Measurements from ENCODE around the gene ALDH1A2.

The ALDH1A2 gene

GRCh38 chr15:57994221-57995049, 71.1 kb downstream of the ALDH1A2 start:
- DNase-seq: peak; percentile 36

- no peak for DNase-seq
These were observed 71.9 kb downstream of the ALDH1A2 start for GRCh38 chr15:57993409-57994145.

GRCh38 chr15:57992761-57993355, 72.7 kb downstream of the ALDH1A2 start:
- DNase-seq: no peak

- DNase-seq: no peak
These were observed 92.0 kb downstream of the ALDH1A2 start for GRCh38 chr15:57973534-57973933.

- DNase-seq: peak; percentile 9
These were observed 92.6 kb downstream of the ALDH1A2 start for GRCh38 chr15:57972864-57973263.

GRCh38 chr15:57969996-57970395, 95.5 kb downstream of the ALDH1A2 start:
- DNase-seq: no peak

GRCh38 chr15:57969355-57969754, 96.2 kb downstream of the ALDH1A2 start:
- DNase-seq: no peak

DNA sequence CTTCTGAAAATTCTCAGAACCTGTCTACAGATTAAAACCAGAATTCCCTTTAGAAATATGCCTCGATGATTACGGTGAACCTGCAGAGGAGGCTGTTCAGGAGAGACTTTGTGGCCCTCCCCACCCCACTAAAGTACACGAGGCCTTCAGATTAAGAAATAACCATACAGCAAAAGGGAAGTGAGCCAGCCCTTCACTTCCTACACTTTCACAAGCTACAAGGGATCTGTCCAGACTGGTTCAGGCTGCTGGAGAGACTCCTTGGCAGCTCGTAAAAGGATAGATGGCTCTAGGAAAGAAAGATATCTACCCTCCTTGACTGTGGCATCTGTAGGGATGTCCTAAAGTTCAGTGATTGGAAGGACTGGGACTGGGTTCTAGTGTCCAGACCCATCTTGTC, 102.6 kb downstream of the ALDH1A2 start:
- DNase-seq: no peak

GRCh38 chr15:57961919-57962318, 103.6 kb downstream of the ALDH1A2 start:
- DNase-seq: no peak

DNA sequence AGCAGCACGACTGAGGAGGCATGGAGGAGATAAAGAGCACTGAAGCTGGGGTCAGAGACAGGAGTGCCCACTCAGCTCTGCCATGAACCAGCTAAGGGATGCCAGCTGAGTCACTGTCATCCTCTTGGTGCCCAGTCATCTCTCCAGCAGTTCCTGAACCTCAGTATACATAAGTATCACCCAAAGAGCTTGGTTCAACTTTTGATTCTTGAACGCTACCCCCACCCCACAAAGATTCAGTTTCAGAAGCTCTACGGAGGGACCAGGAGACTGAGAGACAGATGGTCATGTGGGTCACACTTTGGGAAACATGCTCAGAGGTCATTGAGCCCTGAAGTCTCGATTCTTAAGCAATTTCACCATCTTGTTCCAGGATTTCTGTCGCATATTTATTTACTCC, 108.4 kb downstream of the ALDH1A2 start:
- no peak for DNase-seq

- no peak for DNase-seq
These were observed 111.6 kb downstream of the ALDH1A2 start for GRCh38 chr15:57953874-57954273.

- DNase-seq: no peak
These were observed 114.1 kb downstream of the ALDH1A2 start for GRCh38 chr15:57951328-57951932.

DNA sequence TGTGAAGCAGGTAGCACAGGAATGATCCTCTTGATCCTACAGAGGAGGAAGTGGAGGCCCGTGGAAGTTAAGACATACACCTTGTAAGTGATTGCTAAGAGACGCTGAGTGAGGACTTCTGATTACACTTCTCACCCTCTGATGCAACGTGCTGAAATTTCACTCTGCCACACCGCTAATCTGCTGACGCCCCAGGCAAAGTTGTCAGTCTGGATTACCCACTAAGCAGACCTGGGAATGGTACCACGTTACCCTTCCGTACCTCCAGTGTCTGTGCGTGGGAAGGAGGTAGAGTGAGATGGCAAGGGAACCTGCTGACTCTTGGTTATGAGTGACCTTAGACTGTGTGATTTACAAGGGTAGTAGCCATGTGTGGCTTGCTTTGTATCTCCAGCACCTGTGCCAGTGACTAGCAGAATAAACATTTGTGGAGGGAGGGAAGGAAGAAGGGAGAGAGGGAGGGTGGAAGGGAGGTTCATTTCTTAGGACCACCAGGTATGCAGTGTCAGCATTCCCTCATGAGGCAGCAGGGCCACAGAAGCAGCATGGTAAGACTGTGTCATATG, 115.0 kb downstream of the ALDH1A2 start:
- DNase-seq: no peak

DNA sequence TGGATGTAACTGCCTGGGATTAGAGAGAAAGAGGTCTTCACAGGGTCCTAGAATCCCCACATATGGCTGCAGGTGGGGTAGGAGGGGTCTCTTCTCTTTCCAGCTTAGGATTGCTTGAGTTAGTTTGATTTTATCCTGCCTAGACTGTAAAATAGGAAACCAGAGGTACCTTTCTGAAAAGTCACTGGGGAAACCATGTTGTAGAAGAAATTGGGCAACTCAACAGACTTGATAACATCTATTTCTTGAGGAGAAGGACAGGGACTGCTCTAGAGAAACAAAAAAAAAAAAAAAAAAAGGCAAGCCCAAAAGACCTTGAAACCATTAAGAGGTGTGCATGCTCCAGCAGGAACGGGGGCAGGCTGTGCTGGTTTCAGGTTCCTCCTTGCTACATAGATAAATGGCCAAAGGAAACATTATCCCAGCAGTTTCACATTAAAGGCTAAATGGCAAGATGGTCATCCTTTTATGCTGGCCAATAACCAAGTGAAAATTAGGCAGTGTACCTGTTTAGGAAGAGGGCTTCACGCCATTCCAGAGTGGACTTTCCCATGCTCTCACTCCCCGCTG, 116.1 kb downstream of the ALDH1A2 start:
- DNase-seq: no peak

DNA sequence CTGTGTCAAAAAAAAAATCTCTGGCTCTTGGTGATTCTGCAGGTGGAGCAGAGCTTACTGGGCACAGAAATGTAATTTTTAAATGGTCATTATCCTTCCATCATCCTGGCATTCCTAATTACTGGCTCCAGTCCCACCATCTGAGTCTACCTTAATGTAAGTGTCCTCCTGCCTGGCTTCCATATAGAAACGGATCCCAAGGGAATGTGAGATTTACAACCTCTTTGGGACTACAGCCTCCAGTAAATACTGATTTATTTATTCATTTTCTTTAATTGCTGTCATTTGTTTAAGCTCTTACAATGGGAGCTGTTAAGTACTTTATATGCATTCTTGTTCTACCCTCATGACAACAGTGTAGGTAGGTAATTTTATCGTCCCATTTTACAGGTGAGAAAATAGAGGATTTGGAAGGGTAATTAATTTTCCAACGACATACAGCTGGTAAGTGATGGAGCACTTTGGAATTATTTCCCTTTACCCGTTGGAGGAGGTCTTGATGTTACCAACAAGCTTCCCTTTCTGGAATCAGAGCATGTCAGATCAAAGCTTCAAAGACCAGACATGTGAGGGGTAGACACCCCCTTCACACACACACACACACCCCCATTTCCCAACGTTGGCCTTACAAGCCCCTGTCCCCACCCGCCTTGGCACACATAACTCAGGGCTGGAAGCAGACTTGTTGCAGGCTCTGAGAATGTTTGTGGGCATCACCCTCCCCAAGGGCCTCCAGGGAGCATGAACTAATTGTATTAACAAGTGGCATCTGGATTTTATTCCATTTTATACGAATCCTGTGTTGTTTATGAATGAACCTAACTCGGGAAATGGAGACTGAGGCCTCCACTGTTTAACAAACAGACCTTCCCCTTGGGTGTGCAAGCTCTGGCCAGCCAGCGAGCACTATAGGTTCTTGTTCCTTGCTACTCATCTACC, 116.9 kb downstream of the ALDH1A2 start:
- DNase-seq: no peak

- no peak for DNase-seq
These were observed 117.7 kb downstream of the ALDH1A2 start for GRCh38 chr15:57947781-57948180.

- no peak for DNase-seq
These were observed 118.2 kb downstream of the ALDH1A2 start for GRCh38 chr15:57947282-57947681.

DNA sequence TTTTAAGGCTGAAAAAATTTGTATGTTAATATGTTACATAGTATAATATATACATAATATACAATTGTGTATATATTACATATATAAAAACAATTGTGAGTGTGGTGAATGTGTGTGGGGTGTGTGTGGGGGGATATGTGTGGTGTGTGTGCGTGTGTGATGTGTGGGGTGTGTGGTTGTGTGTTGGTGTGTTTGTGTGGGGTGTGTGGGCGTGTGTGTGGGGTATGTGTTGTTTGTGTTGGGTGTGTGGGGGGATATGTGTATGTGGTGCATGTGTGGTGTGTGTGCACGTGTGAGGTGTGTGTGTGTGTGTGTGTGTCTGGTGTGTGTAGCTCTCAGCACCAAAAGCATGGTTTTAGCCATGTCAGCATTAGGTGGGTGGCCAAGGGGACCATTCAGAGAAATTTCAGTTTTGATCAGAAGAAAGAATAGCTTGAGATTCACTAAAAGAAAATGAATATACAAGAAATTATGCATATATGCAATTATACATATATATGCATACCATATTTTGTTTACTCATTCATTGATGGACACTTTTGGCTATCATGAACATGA, 118.9 kb downstream of the ALDH1A2 start:
- DNase-seq: no peak

- no peak for DNase-seq
These were observed 119.9 kb downstream of the ALDH1A2 start for GRCh38 chr15:57945616-57946015.

- no peak for DNase-seq
These were observed 121.6 kb downstream of the ALDH1A2 start for GRCh38 chr15:57943754-57944420.

DNA sequence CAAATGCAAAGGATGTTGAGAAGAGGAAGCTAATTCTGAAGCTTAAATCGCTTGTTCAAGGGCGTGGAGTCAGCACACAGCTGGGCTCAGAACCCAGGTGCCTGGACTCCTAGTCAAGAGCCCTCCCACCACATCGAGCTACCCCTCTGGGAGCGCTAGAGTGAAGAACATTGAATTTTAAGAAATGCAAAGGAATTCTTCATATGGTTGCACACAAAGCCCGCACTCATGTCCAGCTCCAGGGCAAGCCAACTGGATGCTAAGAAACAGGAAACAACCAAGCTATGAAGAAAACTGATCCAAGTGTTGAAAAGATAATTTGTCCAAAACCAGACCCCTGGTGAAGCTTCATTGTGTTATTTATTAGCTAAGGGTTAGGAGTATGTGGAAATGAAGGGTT, 122.3 kb downstream of the ALDH1A2 start:
- DNase-seq: no peak
